ENCODE data around the gene PLCD4.

The PLCD4 gene

DNA sequence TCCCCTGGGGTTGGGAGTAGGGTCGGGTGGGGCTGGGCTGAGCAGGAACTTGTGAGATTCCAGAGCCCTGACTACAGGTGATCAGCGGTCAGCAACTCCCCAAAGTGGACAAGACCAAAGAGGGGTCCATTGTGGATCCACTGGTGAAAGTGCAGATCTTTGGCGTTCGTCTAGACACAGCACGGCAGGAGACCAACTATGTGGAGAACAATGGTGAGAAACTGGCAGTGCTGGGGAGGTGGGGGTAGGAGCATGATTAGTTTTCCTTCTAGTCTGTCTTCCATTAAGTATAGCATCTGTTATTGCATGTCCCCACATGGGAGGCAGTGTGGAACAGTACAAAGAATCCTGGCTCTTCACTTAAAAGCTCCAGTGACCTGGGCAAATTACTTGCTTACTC is 28.0 kb downstream of the PLCD4 start:
- Histone ChIP-seq H3K36me3 (ENCODE audit: control insufficient read depth, insufficient read depth, low read length) (peaks cover 27% of the 10 kb centered on the region), H3K4me3 (replicated peaks; ENCODE audit: low read depth, low read length) (no peak overlapping the region), H3K27me3 (replicated peaks; ENCODE audit: control insufficient read depth, insufficient read depth, low read length) (no peaks in the 10 kb centered on the region)
- TF ChIP-seq, protein P1, sequence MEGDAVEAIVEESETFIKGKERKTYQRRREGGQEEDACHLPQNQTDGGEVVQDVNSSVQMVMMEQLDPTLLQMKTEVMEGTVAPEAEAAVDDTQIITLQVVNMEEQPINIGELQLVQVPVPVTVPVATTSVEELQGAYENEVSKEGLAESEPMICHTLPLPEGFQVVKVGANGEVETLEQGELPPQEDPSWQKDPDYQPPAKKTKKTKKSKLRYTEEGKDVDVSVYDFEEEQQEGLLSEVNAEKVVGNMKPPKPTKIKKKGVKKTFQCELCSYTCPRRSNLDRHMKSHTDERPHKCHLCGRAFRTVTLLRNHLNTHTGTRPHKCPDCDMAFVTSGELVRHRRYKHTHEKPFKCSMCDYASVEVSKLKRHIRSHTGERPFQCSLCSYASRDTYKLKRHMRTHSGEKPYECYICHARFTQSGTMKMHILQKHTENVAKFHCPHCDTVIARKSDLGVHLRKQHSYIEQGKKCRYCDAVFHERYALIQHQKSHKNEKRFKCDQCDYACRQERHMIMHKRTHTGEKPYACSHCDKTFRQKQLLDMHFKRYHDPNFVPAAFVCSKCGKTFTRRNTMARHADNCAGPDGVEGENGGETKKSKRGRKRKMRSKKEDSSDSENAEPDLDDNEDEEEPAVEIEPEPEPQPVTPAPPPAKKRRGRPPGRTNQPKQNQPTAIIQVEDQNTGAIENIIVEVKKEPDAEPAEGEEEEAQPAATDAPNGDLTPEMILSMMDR (IDR thresholded peaks at IDR 0.05; ENCODE audit: insufficient read depth, low read length, poor library complexity, severe bottlenecking): no peak
- no peak for DNase-seq (ENCODE audit: extremely low read depth, insufficient read length)

DNA sequence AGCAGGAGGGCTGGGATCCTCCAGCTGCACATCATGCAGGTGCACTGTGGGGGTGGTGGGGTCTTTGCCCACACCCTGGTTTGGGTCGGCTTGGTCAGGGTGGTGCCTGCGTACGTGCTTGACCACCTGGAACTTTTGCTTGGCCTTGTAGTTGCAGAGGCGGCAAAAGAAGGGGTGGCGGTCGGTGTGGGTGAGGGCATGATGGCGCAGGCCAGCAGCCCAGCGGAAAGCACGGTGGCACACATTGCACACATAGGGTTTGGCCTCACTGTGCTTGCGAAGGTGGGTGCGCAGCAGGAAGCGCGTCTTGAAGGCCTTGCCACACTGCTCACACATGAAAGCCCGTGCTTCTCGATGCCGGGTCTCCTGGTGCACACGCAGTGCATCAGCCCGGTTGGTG is 30.7 kb downstream of the PLCD4 start:
- Histone ChIP-seq H3K4me3 (replicated peaks; ENCODE audit: low read depth, low read length) (no peak overlapping the region), H3K27me3 (replicated peaks; ENCODE audit: control insufficient read depth, insufficient read depth, low read length) (no peaks in the 10 kb centered on the region), H3K36me3 (ENCODE audit: control insufficient read depth, insufficient read depth, low read length) (peaks cover 44% of the 10 kb centered on the region)
- DNase-seq (ENCODE audit: extremely low read depth, insufficient read length): no peak
- TF ChIP-seq, protein P1 (IDR thresholded peaks at IDR 0.05; ENCODE audit: insufficient read depth, low read length, poor library complexity, severe bottlenecking): no peak

DNA sequence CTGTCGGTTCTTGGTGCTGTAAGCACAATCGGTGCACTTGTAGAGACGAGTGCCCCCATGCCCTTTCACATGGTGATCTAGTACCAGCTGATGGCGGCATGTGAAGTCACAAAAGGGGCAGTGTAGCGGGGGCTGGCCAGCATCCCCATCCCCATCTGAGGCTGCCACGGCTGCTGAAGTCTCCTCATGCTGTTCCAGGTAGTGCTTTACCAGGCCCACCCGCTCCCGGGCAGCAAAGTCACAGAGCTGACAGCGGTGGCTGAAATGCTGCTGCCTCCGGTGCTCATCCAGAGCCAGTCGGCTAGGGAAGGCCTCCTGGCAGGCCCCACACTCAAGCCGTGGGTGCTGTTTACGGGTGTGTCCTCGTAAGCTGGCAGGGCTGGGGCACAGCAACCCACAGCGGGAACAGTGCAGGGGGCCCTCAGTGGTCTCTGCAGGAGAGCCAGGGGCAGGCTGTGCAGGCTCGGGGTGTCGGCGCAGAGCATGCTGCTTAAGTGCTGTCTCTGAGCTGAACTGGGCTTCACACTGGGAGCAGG is 34.5 kb downstream of the PLCD4 start:
- peaks cover 58% of the 10 kb centered on the region for H3K36me3 ChIP-seq (ENCODE audit: control insufficient read depth, insufficient read depth, low read length)
- no peak for DNase-seq (ENCODE audit: extremely low read depth, insufficient read length)

DNA sequence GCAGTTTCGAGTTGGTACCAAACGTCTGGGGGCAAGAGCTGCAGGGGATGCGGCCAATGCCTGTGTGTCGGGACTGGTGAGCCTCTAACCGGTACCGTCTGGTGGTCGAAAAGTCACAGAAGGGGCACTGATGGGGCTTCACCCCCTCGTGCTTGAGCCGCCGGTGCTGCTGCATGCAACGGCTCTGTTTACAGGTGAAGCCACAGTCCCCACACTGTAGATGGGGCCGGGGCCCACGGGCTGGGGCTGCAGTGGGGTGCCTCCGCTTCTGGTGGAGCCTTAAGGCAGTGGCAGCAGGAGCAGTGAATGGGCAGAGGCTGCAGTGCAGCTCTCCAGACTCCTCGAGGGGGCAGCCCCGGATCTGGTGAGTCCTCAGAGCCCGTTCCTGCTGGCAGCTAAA is 35.1 kb downstream of the PLCD4 start:
- H3K36me3 ChIP-seq (ENCODE audit: control insufficient read depth, insufficient read depth, low read length): peaks cover 61% of the 10 kb centered on the region
- no peaks in the 10 kb centered on the region for H3K27me3 ChIP-seq (replicated peaks; ENCODE audit: control insufficient read depth, insufficient read depth, low read length)
- H3K4me3 ChIP-seq (replicated peaks; ENCODE audit: low read depth, low read length): no peak overlapping the region
- TF ChIP-seq, protein P1 (IDR thresholded peaks at IDR 0.05; ENCODE audit: insufficient read depth, low read length, poor library complexity, severe bottlenecking): no peak
- no peak for DNase-seq (ENCODE audit: extremely low read depth, insufficient read length)

More for the DNA sequence above, 34.5 kb downstream of the PLCD4 start:
- H3K4me3 ChIP-seq (replicated peaks; ENCODE audit: low read depth, low read length): no peak overlapping the region
- TF ChIP-seq, protein P1 (IDR thresholded peaks at IDR 0.05; ENCODE audit: insufficient read depth, low read length, poor library complexity, severe bottlenecking): no peak
- no peaks in the 10 kb centered on the region for H3K27me3 ChIP-seq (replicated peaks; ENCODE audit: control insufficient read depth, insufficient read depth, low read length)

DNA sequence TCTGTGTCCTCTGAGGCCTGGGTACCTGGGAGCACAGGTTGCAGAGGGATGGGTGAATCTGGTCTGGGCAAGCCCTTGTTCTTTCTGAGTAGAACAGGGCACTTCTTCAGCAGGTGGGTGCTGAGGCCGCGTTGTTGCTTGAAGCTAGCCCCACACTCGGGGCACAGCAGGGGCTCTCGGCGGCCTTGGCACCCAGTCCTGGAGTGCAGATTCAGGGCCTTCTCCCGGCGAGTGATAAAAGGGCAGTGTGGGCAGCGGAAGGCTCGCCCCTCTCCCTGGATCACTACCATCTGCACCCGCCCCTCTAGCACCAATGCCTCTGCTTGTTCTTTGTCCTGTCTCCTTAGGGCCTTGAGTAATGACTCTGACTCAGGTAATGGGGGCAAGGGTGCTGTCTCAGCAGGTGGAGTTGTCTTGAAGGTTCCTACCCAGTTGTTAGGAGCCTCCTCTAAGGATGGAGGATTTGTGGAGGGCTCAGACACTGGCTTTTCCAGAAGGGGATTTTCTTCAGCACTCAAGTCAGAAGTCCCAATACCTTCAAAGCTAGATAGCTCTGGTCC is 36.1 kb downstream of the PLCD4 start:
- TF ChIP-seq, protein P1 (IDR thresholded peaks at IDR 0.05; ENCODE audit: insufficient read depth, low read length, poor library complexity, severe bottlenecking): no peak
- H3K36me3 ChIP-seq (ENCODE audit: control insufficient read depth, insufficient read depth, low read length): peaks cover 58% of the 10 kb centered on the region

DNA sequence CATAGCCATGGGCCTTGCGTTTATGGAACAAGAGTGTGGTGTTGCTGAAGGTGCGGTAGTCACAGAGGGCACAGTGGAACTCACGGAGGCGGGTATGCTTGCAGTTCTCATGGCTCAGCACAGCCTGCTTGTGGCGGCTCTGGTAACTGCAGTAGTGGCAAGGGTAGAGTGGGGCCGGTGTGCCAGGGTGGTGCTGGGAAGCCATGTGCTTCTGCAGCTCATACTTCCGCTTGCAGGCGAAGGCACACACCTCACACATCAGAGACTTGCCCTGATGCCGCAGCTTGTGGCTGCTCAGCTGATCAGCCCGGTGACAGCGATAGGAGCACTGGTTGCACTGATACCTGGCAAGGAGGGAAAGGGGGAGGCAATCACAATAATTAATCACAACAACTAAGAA is 37.0 kb downstream of the PLCD4 start:
- TF ChIP-seq, protein P1 (IDR thresholded peaks at IDR 0.05; ENCODE audit: insufficient read depth, low read length, poor library complexity, severe bottlenecking): no peak
- H3K36me3 ChIP-seq (ENCODE audit: control insufficient read depth, insufficient read depth, low read length): peaks cover 66% of the 10 kb centered on the region

More for the DNA sequence above, 36.1 kb downstream of the PLCD4 start:
- no peak overlapping the region for H3K4me3 ChIP-seq (replicated peaks; ENCODE audit: low read depth, low read length)
- H3K27me3 ChIP-seq (replicated peaks; ENCODE audit: control insufficient read depth, insufficient read depth, low read length): no peaks in the 10 kb centered on the region
- no peak for DNase-seq (ENCODE audit: extremely low read depth, insufficient read length)

More for the DNA sequence above, 37.0 kb downstream of the PLCD4 start:
- Histone ChIP-seq H3K4me3 (replicated peaks; ENCODE audit: low read depth, low read length) (no peak overlapping the region), H3K27me3 (replicated peaks; ENCODE audit: control insufficient read depth, insufficient read depth, low read length) (no peaks in the 10 kb centered on the region)
- no peak for DNase-seq (ENCODE audit: extremely low read depth, insufficient read length)
